22Rv1 (cell line): ENCODE data around the gene GID8.
A peak's percentile ranks its signal among the peaks of the same experiment; 100 is the strongest.

Experiments
- H3K27ac ChIP-seq: fragments of 450-650 bp; 2 replicates; pipeline ENCODE4 v1.5.1; 2017
- CTCF ChIP-seq: fragments of 450-650 bp; IDR thresholded peaks from 2 replicates; pipeline ENCODE4 v1.5.1; 2017; ENCODE audit warnings: mild to moderate bottlenecking
- ZFX ChIP-seq: fragments of 450-650 bp; IDR thresholded peaks from 2 replicates; pipeline ENCODE4 v1.6.1; 2017; ENCODE audit warnings: antibody characterized with exemption, borderline replicate concordance

Gene GID8

DNA sequence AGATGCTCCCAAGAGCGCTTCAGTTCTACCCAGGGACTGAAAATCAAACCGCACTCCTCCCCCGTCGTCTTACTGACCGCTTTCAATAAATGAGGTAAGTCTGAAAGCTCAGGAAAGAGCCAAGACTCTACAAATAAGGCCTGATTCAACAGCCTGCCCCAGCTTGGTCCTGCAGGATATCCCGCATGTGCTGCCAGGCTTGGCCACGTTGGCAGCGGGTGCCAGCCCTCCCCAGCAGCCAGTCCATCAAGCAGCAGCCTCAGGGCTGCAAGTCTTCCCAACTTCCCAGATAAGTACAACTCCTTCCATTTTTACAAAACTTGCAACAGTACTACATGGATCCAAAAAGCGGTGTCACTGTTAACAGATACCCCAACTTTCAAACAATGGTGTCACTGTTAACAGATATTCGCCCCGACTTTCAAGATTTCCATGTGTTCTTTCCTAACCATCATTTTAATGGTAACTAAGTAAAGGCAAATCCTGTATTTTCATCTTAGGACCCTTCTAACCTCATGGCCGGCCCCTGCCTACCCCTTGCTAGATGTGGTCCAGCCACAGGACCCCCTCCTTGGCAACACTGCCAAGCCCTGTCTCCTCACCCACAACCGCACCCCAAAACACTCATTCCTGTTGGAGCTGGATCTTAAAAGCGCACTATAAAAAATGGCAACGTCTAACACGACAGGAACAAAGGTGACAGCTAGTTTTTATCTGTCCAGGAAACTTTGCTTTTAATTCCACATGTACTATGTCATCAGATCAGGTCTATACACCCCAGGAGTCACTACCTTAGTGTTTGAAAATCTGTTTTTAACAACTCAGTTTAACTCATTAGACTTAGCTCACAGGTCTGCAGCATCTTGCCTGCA lies 39.6 kb upstream of the GID8 start:
- H3K27ac ChIP-seq, result no peak overlapping the region
- TF ChIP-seq CTCF, result no peak
- no peak for TF ChIP-seq ZFX

DNA sequence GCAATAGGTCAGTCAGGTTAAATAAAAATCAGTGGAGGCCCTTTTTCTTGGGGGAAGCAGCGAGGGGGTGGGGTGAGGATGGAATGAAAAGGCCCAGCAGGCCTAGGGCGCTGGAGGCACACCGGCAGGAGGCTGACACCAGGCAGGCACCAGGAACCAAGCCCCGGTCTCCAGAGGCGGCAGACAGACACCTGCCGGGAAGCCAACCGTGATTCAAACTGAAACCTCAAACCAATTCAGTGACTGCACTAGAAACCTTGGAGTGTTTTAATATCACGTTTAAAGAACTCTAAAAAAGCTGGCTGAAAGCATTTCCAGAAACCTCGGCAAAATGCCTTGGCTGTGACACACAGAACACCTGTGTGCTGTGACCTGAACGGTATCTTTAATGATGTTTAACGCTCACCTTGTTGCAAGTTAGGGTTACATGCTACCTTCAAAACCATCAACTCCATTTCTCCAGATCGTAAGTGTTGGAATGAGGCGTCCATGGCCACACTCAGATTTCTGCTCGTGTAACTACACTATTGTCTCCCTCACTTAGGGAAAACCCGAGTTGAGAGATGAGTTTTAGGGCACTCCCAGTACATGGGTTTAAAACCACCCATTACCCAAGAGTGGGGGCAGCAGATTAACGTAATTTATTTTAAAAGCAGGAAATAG lies 38.8 kb upstream of the GID8 start:
- H3K27ac ChIP-seq, result no peak overlapping the region
- TF ChIP-seq ZFX, result no peak
- no peak for TF ChIP-seq CTCF

GRCh38 chr20:62899633-62900051 lies 38.3 kb upstream of the GID8 start:
- no peak for TF ChIP-seq CTCF
- TF ChIP-seq ZFX, result no peak
- peak overlapping the region; percentile 61; the same call in 1 of the 2 replicates for H3K27ac ChIP-seq

DNA sequence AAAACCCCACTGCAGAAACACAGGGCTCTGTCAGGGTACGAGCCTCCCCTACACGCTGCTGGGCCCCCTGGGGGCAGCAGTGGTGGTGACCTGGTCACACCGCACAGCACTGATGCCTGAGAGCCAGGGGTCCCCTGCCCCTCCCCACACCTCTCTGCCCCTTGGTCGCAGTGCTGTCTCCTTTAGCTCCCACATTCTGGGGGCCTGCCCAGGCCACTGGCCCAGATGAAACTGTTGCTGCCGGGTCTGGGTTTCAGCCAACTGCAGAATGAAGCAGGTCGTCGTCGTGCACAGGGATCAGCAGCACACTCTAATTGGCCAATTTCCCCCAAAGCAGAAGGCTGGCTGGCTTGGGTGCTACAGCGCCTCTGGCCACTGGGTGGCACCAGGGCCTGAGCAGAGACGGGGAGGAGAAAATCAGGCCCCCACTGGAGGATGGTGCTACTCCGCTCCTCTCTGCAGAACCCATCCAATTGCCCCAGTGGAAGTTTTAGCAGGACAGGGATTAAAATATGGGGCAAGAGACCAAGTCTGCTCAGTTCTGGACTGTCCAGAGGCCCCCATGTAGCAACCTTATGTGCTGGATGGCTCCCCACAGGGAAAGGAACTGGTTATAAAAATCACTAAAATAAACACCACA lies 37.8 kb upstream of the GID8 start:
- TF ChIP-seq CTCF (peak; percentile 89), ZFX (no peak)
- peak overlapping the region; percentile 61 for H3K27ac ChIP-seq

- peak overlapping the region; percentile 61 for H3K27ac ChIP-seq
These were observed 37.0 kb upstream of the GID8 start for GRCh38 chr20:62900692-62901584.

More at GRCh38 chr20:62900692-62901584, 37.0 kb upstream of the GID8 start:
- TF ChIP-seq ZFX (no peak), CTCF (peak; percentile 15; the same call in 1 of the 2 replicates)
